Fibroblast of skin of left biceps (primary cell): ENCODE results near the gene TNK1.
"Not testable (repeated sequence)": the region's sequence is repeated elsewhere in the genome, so short reads cannot be mapped to it uniquely, and the experiment has no call there.

Source experiments
- DNase-seq, 2 experiments: peaks; one replicate each; pipeline ENCODE4 v3.0.0-alpha.2; 2013; ENCODE audit warnings: low read depth in 2 of 2

The TNK1 gene

DNA sequence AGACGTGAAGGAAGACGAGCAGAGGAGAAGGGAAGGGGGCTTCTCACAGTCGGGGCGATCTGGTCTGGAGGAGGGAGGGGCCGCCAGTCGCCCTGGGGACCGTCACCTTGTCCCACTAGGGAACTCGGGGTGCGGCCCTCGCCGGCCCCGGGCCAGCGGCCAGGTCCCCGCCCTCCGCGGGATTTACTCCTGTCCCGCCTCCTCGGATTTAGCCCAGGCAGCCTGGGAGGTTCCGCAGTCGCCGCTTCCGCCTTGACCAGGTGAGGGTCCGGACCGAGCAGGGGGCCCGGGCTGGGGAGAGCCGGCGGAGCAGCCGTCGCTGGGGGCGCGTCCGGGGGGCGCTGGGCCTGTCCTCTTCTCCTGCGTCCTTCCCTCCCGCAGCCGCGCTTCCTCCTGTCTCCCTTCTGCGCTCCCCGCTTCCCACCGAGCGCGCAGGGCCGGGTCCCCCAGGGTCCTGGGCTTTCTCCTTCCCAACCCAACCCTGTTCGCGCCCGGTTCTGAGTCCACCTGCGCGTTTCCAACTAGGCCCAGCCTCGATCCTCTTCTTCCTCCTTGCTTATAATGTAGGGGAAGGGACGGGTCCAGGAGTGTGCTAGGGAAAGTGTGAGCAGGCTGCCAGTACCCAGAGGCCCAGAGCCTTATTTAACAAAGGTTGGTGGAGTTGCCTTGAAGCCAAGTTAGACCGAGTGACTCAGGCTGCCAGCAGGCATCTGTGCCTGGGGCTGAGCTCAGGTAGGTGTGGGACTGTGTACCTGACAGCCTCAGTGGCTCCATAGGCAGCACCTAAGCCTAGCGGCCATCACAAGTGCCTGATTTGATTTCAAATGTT, at the start of gene TNK1:
Gene TNK1, plus strand, starts transcription at position 235 of the 829 bp plus-strand sequence. CDS start 1,838 bp downstream, outside the sequence.
- DNase-seq = no peak

GRCh38 chr17:7332111-7332510, 48.8 kb upstream of the TNK1 start:
- no peak for DNase-seq

DNA sequence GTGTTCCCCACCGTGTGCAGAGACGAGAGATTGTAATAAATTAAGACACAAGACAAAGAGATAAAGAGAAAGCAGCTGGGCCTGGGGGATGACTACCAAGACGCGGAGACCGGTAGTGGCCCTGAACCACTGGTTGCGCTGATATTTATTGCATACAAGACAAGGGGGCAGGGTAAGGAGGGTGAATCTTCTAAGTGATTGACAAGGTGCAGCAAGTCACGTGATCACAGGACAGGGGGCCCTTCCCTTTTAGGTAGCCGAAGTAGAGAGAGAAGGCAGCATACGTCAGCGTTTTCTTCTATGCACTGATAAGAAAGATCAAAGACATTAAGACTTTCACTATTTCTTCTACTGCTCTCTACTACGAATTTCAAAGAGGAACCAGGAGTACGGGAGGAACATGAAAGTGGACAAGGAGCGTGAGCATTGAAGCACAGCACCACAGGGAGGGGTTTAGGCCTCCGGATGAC, 48.3 kb upstream of the TNK1 start:
- not testable (repeated sequence) for DNase-seq

- no peak for DNase-seq
These were observed 45.9 kb upstream of the TNK1 start for GRCh38 chr17:7334938-7335538.

DNA sequence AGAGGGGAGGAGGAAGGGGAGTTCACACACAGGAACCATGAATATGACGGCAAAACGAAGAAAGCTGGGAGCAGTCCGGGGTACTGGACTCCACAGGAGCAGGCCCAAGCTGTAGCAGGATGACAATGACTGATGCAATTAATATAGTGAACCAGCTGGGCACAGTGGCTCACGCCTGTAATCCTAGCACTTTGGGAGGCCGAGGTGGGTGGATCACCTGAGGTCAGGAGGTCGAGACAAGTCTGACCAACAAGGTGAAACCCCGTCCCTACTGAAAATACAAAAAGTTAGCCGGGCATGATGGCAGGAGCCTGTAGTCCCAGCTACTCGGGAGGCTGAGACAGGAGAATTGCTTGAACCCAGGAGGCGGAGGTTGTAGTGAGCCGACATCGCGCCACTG, 45.1 kb upstream of the TNK1 start:
- DNase-seq = not testable (repeated sequence)

DNA sequence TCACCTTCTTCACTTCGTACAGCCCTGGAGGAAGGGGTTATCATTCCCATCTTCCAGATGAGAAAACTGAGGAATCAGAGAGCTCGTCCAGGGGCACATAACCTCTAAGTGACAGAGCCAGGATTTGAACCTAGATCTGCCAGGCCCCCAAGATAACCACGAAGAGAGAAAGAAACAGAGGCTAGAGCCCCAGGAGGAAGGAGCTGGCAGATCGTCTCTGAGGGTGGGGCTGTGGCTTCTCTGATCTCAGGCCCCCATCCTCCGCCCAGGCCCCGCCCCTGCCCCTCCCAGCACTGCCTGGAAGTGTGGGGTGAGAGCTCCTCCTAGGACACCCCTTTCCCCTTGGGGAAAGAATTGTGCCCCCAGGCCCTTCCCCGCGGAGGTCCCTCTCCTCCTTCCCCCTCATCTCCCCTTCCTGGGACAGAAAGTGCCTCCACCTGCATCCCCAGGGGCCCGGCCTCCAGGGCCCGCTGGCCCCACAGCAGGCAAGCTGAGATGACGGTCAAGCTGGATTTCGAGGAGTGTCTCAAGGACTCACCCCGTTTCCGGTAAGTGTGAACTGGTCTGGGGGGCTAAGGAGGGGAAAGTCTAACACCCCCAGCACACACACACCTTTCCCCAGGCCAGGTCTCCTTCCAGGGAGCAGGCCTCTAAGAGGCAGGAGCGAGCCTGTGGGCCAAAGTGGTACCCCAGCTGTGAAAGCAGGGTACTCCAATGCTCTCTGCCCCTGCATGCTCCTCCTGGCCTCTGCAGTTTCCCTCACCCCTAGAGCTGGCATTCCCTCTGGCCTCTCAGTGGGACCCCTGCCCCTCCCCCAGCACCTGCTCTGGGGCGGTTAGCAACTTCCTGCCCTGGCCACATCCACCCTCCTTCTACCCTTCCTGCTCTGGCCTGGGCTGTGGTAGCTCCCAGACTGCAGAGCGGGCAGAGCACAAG, 44.4 kb upstream of the TNK1 start, which contains the start of gene ACAP1:
Gene ACAP1, plus strand, starts transcription at position 290 of the 936 bp plus-strand sequence. Its CDS starts 206 bp downstream, at position 496.
- no peak for DNase-seq

GRCh38 chr17:7337600-7337999, 43.3 kb upstream of the TNK1 start:
- DNase-seq = not testable (repeated sequence)

- no peak for DNase-seq
These were observed 40.7 kb upstream of the TNK1 start for GRCh38 chr17:7340179-7340578.

DNA sequence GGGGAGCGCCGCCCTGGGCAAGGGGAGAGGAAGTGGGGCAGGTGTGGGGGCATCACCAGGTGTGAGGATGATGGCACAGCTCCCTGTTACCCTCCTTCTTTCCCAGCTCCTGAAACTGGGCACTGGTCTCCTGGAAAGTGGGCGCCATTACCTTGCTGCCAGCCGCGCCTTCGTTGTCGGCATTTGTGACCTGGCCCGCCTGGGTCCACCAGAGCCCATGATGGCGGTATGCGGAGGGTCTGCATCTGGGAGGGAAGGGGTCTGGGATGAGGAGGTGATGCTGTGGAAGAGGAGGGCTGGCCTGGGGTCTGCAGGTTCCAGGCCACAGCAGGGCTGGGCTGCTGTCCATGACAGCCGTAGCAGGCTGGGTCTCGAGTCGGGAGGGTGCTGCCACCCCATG, 39.0 kb upstream of the TNK1 start:
- DNase-seq = no peak

GRCh38 chr17:7343250-7343649, 37.6 kb upstream of the TNK1 start:
- DNase-seq = no peak

DNA sequence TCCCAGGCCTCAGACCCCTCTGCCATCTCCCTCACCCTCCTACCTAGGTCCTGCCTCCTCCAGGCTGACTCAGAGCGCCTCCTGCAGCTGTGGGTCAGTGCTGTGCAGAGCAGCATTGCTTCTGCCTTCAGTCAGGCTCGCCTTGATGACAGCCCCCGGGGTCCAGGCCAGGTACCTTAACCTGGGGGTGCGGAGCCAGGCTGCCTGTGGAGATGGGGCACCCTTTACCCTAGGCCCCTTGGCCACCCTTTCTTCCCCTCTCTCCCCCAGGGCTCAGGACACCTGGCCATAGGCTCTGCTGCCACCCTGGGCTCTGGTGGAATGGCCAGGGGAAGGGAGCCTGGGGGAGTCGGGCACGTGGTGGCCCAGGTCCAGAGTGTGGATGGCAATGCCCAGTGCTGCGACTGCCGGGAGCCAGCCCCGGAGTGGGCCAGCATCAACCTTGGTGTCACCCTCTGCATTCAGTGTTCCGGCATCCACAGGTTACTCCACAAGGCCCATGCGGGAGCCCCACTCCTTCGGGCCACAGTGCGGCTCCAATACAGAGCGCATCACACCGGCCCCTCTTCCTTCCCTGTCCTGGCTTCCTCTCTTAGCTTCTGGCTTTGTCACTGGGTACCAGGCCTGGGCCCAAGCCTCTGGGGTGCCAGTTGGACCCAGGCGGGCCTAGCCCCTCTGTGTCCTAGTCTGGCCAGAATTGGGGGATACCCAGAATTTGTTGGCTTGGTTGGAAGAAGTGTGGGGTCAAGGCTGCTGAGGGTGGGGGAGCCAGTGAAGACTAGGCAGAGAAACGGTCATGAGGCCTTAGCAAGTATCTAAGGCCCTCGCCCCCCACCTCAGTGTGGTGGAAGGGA, 33.9 kb upstream of the TNK1 start:
- no peak for DNase-seq

- DNase-seq = no peak
These were observed 33.0 kb upstream of the TNK1 start for GRCh38 chr17:7347630-7348477.

GRCh38 chr17:7348478-7349242, 32.2 kb upstream of the TNK1 start:
- no peak for DNase-seq

- peak; percentile 84 to 89 for DNase-seq
These were observed 29.0 kb upstream of the TNK1 start, which contains the start of gene KCTD11 for GRCh38 chr17:7351665-7352502. Gene KCTD11, plus strand, starts transcription at chr17:7352162.

GRCh38 chr17:7352503-7352889, 28.4 kb upstream of the TNK1 start:
- no peak for DNase-seq

DNA sequence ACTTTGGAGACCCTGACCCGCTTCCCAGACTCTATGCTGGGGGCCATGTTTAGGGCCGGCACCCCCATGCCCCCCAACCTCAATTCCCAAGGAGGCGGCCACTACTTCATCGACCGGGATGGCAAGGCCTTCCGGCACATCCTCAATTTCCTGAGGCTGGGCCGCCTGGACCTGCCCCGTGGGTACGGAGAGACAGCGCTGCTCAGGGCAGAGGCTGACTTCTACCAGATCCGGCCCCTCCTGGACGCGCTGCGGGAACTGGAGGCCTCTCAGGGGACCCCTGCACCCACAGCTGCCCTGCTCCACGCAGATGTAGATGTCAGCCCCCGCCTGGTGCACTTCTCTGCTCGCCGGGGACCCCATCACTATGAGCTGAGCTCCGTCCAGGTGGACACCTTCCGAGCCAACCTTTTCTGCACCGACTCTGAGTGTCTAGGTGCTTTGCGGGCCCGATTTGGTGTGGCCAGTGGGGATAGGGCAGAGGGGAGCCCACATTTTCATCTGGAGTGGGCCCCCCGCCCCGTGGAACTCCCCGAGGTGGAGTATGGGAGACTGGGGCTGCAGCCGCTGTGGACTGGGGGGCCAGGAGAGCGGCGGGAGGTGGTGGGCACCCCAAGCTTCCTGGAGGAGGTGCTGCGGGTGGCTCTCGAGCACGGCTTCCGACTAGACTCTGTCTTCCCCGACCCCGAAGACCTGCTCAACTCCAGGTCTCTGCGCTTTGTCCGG, 27.8 kb upstream of the TNK1 start:
- DNase-seq = no peak

- DNase-seq = no peak
These were observed 26.5 kb upstream of the TNK1 start for GRCh38 chr17:7354262-7354843.
